NCI-H2171 (cell line): ENCODE results near the gene RBMS1.

Source experiments
- DNase-seq: peaks from one replicate; lab custom pipeline; 2025; lab: John Stamatoyannopoulos, UW

RBMS1 gene

DNA sequence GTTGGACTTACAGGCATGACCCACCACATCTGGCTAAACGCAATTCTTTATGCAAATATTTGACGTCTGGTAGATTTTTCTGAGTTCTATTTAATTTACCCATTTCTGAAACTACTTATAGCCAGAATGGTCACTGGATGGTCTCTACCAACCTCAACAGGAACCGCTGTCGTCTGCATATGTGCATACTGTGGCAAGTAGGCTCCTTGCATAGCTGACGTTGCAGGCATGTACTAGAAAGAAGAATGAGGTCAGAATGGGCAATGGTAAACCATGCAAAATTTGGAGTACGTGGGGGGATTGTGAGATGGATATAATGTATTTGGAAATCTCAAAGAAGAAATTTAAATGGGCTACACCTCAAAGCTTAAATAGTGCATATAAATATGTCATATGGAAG lies 216.5 kb downstream of the RBMS1 start:
- no peak for DNase-seq

DNA sequence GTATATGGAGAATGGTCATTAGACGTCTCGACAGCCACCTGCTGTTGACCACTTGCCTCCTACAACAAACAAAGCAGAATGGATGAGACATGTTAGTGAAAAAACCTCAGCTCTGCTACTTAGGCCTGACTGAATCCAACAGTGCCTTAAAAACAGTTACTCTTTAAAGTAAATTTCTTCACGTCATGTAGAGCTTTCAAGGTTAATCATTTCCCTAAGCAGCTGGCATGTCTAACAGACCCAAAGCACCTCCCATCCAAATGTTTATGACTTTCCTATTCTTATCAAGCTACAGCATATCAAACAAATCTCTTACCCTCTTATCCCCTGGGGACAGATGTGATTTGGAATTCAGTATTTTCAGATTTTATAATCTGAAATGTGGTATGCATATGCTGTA lies 218.0 kb downstream of the RBMS1 start:
- DNase-seq, result no peak

DNA sequence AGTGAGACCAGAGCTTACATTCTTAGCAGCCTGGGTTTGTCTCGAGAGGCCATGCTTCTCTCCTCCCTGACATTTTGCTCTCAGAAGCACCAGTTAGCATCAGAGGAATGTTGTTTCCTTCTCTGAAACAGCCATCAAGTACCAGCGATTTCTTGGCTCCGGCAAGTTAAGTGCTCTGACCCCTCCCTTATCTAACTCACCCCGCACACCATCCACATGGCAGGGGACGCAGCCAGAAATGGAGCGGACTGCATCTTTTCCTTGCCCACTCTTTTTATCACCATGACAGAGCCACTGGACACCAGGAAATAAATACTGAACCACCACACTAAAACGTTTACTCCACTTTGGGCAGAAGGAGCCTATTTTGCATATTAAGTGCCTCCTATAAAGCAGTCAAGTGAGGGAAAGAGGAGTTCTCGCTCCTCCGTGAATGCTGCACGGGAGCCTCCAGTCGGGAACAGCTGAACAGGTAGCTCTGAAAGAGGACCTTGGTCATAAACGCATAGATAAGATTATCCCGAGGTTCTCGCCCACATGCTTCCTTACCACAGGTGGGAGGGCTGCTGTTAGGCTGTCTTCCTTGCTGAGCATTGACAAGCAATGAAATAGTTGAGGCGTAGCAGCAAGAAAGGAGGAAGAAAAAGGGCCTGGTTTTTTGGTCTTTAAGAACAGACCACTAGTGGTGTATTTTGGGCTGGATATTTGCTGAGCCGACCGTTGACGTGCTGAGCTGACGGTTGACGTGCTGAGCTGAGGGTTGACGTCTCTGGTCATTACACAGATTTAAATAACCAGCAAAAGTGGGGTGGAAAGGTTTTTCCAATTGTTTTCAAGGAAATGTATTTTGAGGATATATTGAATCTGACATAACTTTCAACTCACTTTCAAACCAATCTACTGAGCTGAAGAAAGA lies 222.2 kb downstream of the RBMS1 start:
- no peak for DNase-seq

DNA sequence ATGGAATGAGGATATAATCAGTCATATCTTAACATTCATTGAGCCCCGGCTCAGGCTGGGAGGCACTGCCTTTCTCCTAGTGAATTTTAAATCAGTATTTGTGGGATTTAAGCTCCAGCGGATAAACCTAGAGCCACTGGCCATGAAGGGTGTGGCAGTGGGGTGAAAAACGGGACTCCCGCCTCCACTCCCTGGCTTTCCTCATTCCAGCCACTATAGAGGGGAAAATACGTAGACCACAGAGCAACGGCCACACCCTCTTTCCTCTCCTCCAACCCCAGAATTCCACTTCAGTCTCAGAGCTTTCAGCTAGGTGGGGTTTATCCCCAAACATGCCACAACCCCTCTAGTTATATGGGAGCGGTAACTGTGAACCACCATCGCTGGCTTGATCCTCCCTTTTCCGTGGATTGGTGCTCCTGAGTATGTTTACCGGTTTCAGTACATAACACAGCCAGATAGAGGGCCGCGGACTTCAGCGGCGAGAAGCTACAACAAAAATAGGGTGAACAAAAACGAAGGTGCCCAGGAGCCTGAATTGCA lies 223.0 kb downstream of the RBMS1 start:
- DNase-seq, result no peak

DNA sequence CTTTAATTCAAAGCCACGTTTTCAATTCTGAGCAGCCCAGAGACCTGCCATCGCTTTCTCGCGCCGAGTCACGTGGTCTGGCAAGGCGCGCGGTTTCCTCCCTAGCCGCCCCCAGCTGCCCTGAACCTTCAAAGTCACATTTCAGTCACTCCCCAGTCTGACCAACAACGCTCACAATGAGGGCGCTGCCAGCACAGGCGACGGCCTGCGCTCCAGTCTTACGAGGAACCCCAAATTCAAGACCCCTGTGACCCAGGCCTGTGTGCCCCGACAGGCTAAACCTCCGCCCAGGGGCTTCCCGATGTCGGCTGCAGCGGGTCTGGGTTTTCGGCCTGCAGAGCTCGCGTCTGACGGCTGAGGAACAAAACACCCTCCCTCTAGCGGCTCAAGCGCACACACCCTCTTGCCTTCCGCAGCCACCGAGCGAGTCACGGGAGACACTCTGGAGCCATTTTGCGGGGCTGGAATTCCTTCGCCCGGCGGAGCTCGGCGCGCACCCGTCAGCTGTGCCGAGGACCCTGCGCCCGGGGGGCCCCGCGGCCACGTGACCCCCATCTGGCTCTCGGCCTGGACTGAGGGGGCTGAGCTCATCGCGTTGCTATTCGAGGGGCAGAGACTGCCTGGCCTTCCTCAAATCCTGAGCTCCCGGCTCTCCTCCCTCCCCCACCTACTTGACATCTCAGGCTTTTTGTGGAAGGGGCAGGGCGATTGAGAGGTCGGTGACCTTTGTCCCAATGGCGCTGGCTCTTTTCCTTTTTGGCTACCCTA lies 223.6 kb downstream of the RBMS1 start:
- peak; percentile 76 for DNase-seq

DNA sequence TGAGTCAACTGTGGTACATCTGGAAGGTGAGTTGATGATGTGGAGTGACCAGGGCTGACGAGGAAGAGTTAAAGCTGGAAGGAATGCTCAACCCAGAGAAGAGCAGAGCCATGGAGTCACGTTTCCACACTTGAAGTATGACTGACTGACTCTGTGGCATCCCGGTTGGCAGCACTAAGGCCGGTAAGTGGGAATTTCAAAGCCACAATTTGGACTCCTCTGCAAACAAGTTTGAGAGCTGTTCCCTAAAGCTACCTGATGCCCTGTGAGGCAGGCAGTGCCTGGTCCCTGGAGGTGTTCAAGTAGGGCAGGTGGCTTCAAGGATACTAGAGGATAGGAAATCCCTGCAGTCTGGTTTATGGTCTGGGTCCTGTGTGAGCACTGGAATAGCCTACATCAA lies 224.2 kb downstream of the RBMS1 start:
- DNase-seq, result no peak

DNA sequence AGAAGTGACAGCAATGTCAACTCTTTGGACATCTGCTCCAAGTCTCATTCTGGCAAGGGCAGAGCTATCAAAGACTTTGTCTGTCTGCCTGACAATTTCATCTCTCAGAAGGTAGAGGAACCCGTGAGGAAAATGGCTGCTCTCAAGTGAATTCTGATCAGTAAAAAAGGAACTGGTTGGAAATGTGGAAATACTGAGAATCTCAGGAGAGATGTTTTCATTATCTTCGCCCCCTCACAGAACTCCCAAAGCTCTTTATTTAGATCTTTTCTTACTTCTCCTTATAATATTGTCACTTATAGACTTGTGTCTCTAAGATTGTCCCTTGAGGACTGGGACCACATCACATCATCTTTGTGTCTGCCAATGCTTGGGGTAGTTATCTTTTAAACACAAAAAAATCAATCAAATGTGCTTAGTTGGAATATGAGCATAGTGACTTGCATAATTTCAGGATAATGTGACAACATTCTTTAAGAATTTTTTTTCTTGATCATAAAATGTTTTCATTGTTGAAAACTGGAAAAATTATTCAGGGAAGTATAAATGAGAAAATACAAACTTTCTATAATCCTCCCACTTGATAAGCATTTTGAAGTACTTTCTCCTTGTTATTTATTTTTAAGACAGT lies 225.3 kb downstream of the RBMS1 start:
- DNase-seq, result no peak

DNA sequence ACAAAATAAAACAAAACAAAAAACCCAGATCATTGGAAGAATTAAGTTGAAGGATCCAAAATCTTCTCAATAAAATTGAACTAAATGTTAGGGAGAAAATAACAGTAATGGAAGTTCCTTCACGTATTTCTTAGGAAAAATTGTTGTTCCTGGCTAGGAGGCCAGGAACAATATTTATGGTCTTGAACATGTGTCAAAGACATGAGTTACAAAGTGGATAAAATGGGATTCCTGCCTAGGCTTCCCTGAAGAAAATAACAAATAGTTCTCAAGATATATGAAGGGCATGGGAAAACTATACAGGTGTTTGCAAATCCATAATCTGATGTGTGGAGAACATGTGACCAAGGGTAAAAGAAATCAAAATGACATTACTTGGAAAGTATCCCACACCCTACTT lies 225.9 kb downstream of the RBMS1 start:
- no peak for DNase-seq

DNA sequence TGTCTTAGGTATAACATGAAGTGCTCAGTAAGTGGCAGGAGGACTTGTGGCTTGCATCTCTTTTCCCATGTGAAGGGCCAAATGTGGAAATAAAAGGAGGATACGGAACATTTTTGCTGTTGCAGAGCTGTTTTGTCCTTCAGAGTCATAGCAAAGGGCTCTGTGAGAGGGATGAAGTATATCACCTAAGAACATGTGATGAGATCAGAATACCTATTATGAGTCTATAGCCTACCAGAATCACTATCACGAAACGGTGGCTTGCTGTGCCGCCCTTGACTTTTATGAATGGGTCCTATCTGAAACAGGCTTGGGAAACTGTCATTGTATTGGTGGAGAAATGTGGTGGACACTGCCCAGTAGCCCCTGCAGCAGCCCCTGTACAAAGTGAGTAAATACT lies 226.6 kb downstream of the RBMS1 start:
- no peak for DNase-seq

DNA sequence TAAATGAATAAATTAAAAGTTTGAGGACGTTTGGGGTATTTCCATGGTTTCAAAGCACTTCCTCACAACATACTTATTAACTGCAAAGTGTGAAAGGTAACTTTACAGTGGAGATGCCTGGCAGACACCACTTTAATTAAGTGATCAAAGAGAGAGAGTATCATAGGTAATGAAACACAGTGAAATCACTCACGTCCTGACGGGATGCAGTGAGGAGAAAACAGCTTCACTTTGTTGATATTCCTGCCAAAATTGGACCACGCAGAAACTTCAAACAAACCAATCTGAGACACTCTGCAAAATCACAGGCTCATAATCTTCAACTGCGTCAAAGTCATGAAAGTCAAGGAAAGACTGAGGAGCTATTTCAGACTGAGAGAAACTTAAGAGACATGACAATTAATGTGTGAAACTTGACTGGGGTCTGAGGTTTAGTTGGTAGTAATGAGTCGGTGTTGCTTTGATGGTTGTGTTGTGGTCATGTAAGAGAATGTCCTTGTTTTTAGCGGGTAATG lies 227.5 kb downstream of the RBMS1 start:
- DNase-seq, result no peak

DNA sequence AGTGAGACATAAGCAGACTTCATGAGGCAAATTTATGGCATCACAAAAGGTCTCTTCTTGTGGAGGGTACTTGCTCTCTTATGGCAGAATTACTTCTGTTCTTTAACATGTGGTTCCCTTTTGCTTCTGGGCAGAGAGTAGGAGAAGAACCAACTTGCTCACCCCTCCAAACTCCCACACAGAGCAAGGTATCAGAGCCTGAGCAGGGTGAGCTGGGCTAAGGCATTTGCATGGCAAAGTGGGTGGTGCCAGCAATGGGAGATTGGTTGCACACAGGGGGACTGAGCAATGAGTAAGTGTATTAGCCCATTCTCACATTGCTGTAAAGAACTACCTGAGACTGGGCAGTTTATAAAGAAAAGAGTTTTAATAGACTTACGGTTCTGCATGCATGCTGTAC lies 229.3 kb downstream of the RBMS1 start:
- DNase-seq, result no peak

DNA sequence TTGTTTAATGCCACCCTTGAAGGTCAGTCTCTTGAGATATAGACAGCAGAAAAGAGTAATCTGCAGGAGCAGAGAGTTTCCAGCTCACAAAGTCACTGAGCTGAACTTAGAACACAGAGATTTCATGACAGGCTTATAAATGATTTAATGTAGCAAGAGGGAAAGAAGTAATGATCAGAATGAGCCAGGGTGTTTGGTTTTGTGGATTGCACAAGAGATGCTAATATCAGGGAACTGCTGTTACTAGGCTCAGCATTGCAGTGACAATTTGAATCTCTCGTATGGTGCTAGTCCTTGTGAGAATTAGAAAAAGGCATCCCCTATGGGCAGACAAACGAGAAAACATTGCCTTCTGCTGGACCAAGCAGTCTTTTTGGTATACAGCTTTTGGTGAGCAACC lies 231.9 kb downstream of the RBMS1 start:
- no peak for DNase-seq

DNA sequence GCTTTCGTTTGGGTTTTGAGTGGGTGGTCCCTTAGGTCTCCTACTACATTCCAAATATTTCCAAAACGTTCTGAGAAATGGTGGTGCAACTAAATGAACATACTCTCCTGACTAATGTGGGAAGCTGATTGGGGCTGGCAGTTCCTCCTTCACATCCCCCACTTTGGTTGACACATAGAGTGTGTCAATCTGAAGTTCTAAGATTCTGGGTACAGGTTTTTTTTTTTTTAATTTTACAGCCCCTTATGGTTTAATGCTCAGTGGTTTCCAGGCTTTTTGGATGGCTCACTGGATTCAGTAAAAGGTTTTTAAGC lies 235.2 kb downstream of the RBMS1 start:
- DNase-seq, result no peak

DNA sequence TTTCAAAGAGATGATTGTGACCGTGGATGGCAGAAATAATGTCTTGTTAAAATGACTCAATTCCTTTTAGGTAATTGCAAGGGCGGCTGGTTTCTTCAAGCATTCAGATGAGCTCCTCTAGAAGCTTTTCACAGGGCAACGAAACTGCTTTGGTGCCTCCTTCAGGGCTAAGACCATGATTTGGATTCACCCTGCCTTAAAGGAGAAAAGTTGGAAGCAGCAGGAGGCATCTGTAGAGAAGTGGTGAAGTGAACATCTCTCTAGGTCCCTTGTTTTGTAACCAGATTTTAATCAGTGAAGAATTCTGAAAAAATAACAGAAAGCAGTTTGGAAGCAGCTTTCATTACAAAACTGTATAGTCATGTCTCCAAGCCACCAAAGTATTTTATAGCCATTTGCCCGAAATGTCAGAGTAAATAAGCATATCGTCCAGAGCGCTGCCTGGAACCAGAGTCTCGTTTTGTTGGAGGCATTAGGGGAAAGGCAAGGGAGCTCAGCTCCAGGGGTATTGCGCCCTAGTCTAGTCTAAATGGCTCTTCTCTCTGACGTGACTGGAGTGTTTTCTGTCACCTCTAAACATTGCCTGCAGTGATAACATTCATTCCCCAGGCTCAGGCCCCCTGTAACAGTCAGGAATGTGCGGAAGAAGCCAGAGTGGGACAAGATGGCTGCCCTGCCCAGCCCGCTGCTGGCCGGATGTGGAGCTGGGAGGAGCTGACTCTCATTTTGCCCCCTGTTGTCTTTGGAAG lies 235.7 kb downstream of the RBMS1 start:
- DNase-seq, result no peak

DNA sequence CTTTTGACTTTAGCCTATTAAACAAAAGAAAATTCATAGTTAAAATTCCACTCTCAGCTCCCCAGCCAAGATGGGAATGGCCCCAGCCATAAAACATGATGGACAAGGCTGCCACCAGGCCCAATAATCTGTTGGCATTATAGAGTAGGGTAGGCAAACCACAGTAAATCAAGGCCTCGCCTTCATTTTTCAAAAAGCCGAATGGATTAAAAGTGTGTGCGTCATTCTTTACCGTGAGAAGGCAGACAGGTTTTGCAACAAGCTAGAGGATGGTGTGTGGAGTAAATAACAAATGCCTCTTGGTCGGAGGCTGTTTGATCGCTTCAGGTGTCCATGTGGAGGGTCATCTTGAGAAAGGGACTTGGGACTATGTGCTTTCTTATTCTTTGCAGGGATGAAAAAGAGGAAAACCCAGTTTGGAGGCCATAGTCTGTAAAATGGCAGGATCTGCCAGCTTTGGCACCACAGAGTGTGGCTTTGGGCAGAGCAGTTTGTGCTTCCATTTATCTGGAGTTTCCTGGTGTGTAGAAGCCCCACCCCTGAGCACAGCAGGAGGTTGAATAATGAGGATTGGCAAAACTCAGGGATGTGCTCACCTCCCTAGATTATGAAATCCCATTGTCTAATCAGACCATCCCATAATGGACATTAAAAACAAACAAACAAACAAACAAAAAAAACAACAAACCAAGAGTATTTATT lies 236.4 kb downstream of the RBMS1 start:
- no peak for DNase-seq

DNA sequence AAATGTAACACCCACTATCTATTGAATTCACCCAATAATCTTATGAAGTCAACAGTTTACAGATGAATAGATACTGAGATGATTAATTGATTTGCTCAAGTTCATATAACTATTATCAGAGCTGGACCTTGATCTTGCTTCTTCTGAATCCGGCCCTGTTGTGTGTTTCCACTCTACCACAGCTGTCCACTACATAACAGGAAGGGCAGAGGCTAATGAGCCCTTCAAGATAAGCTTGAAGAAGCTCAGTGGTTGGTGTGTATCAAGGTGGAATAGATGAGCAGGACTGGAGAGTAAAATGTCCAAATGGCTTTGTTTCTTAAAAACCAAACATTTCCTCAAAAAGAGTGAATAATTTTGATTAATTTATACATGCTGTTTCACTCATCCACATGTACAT lies 237.1 kb downstream of the RBMS1 start:
- DNase-seq, result no peak

DNA sequence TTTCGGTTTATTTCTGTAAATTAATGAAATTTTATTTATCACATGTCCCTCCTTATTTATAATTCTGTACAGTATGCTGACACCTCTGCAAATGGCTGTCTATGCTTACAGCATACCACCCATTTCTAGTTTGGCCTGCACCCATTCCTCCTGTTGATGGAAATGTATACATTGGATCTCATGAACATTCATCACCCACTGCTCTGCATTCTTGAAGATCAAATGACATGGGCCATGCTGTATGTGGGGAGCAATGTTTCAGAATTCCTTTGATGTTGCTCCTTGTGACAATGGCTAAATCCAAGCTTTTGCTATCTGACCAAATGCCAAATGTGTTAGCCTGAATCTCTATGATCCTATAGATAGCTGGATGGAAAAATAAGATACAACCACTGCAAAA lies 238.2 kb downstream of the RBMS1 start:
- no peak for DNase-seq

DNA sequence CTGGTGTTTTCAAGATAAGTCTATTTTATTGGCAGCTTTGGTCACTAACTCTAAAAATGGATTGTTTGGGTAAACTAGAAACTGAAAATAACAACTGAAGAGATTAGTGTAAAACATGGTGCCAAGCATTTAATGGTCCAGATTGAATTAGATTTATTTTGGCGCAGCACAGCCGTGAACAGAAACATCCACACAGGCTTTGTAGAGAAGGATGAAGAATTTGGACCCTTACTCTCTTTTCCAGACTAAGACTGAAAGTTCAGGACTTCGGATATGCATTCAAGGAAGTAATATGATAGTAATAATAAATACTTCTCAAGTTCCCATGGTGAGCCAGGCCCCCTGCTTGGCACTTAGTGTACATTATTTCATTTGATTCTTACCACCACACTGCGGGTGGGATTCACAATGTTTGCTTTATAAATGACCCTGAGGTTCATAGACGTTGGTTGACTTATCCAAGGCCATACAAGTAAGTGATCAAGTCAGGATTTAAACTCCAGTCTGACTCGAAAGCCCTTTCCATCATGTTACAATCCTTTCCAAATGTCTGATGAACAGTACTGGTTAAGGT lies 239.3 kb downstream of the RBMS1 start:
- DNase-seq, result no peak

DNA sequence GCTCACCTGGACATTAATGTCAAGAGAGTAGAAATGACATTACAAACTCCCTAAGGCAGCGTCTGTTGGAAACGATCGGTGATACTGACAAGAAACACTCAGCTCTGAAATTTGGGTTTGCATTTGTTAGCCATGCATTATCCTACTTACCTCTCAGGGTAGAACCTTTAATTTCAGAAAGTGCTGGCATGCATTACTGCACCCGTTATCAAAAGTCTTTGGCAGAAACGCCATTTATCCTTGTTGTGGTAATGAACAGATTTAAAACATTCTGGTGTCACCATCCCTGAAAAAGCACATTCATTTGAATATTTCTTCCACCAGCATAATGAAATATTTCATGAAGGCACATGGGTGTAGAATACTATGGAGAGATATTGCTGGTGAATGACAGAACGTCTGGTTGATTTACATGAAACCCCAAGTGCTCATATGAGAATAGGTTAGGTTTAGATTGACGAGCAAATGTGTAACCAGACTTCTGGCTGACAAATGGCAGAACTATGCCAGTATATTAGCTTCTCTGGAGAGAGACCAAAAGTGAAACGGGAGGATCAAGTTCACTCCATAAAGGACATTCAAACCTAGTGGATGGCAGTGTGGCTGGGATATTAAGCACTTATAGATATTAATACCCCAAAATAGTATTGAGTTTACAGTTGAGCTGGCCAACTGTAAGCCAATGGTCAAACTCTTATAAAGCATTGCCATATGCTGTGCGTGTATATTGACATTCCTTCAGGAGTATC lies 240.0 kb downstream of the RBMS1 start:
- DNase-seq, result no peak

DNA sequence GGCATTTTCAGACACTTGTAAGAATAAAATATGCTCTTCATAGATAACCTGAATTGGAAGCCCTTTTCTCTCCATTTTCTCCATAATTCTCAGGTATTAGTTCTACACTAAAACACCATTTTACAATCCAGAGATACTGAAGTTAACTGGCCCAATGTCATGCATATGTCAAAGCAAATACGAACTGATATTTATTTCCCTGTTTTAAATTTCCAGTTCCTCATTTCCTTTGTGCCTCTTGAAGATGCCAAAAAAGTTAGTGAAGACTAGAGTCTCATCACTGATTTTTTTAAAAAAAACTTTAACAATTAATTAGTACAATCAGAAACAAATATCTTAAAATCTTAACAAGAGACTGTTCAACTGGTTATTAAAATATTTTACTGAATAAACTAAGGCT lies 240.7 kb downstream of the RBMS1 start:
- DNase-seq, result no peak
